ENCODE results near the gene ZAP70. TPM values are rescaled to one million over a fixed set of nuclear protein-coding genes. Genes with fewer than 3 reads are reported as not detected.

The ZAP70 gene
- total and polyA plus RNA-seq, 2 of the 13 experiments (the other 11 are each of a cell fraction or from before 2014, with no cell fraction given), result 0.51 to 4.0 TPM

- no TSS peak for BruUV-seq (replicated peaks)
- Histone ChIP-seq H3K9ac (ENCODE audit: insufficient read depth, low read depth, low read length) (no peak overlapping the region), H3K9me3 (ENCODE audit: low read length) (no peaks in the 10 kb centered on the region), H3K79me2 (ENCODE audit: insufficient read depth, low read length) (no peaks in the 10 kb centered on the region), H3K4me3 (replicated peaks in 1 of 3; ENCODE audit: insufficient read depth in 1 of 3, low read depth in 2 of 3, low read length in 3 of 3) (no peak overlapping the region), H2AFZ (ENCODE audit: low read length) (no peak overlapping the region), H3K27ac (ENCODE audit: extremely low read length, insufficient read depth, low read length) (no peak overlapping the region), H3K27me3 (ENCODE audit: control insufficient read depth in 1 of 2, insufficient read depth in 2 of 2, low read length in 2 of 2) (no peaks in the 10 kb centered on the region), H3K4me2 (ENCODE audit: low read depth, low read length) (no peak overlapping the region), H3K4me1 (ENCODE audit: insufficient read depth, low read length) (peaks cover 23% of the 10 kb centered on the region), H4K20me1 (ENCODE audit: insufficient read depth, low read length) (no peaks in the 10 kb centered on the region), H3K36me3 (replicated peaks in 1 of 2; ENCODE audit: control insufficient read depth in 1 of 2, insufficient read depth in 2 of 2, low read length in 2 of 2) (no peaks in the 10 kb centered on the region)
- intact Hi-C loops (cut with micrococcal nuclease; ENCODE audit: unreplicated experiment), result loop anchor here (5.0 kb wide), 1 partner anchor 45 kb away; no protein-coding TSS in a partner anchor
- no peak for ATAC-seq
- no peak for DNase-seq (ENCODE audit: low spot score)
- in situ Hi-C loops (cut with HindIII; ENCODE audit: extremely low pct_ligation_motif_present, low pct_unique_long_range_greater_than_20kb), result no loop called here
- CTCF ChIA-PET (ENCODE audit: low intra/inter-chr PET ratio, low total read pairs), result no interaction called here
- TF ChIP-seq ZNF414 (CRISPR knock-in tag; IDR thresholded peaks at IDR 0.05) (no peak), ZNF619 (CRISPR knock-in tag; IDR thresholded peaks at IDR 0.05) (no peak), NR2F6 (IDR thresholded peaks at IDR 0.05) (no peak), NR2F6 (CRISPR knock-in tag; IDR thresholded peaks at IDR 0.05) (no peak), ZNF224 (CRISPR knock-in tag; IDR thresholded peaks at IDR 0.05) (no peak), MTF1 (CRISPR knock-in tag; IDR thresholded peaks at IDR 0.05) (no peak), ZNF75D (CRISPR knock-in tag; IDR thresholded peaks at IDR 0.05; ENCODE audit: borderline replicate concordance) (no peak)
- FAIRE-seq, result no peak
- 84% methylated on average over 3 of the region's 3 CpGs for WGBS (ENCODE audit: low lambda C conversion rate)
- POLR2A ChIA-PET, result no interaction called here
Measured at GRCh38 chr2:97747285-97747684, 33.9 kb downstream of the ZAP70 start.

GRCh38 chr2:97747716-97748115, 34.3 kb downstream of the ZAP70 start:
- no peak overlapping the region for H3K9ac ChIP-seq (ENCODE audit: insufficient read depth, low read depth, low read length)
- no peaks in the 10 kb centered on the region for H3K79me2 ChIP-seq (ENCODE audit: insufficient read depth, low read length)
- FAIRE-seq, result no peak
- H3K4me3 ChIP-seq (replicated peaks in 1 of 3; ENCODE audit: insufficient read depth in 1 of 3, low read depth in 2 of 3, low read length in 3 of 3), result no peak overlapping the region
- DNase-seq (ENCODE audit: low spot score), result no peak
- no peaks in the 10 kb centered on the region for H4K20me1 ChIP-seq (ENCODE audit: insufficient read depth, low read length)
- H3K27ac ChIP-seq (ENCODE audit: extremely low read length, insufficient read depth, low read length), result no peak overlapping the region
- H3K4me2 ChIP-seq (ENCODE audit: low read depth, low read length), result no peak overlapping the region
- no TSS peak for BruUV-seq (replicated peaks)
- ChIA-PET CTCF (ENCODE audit: low intra/inter-chr PET ratio, low total read pairs) (interaction anchor here (0.7 to 1.7 kb wide), 3 partner anchors 38 to 157 kb away, joined by 4 to 12 read pairs (median 8); no protein-coding TSS in a partner anchor), POLR2A (no interaction called here)
- intact Hi-C loops (cut with micrococcal nuclease; ENCODE audit: unreplicated experiment), result loop anchor here (2.0 to 5.0 kb wide), 2 partner anchors 45 to 157 kb away; no protein-coding TSS in a partner anchor
- H3K4me1 ChIP-seq (ENCODE audit: insufficient read depth, low read length), result peaks cover 19% of the 10 kb centered on the region
- no peak overlapping the region for H2AFZ ChIP-seq (ENCODE audit: low read length)
- WGBS (ENCODE audit: low lambda C conversion rate), result 93% methylated on average over 4 of the region's 4 CpGs
- no peak for ATAC-seq
- in situ Hi-C loops (cut with HindIII; ENCODE audit: extremely low pct_ligation_motif_present, low pct_unique_long_range_greater_than_20kb), result no loop called here
- no peaks in the 10 kb centered on the region for H3K9me3 ChIP-seq (ENCODE audit: low read length)
- no peaks in the 10 kb centered on the region for H3K36me3 ChIP-seq (replicated peaks in 1 of 2; ENCODE audit: control insufficient read depth in 1 of 2, insufficient read depth in 2 of 2, low read length in 2 of 2)
- H3K27me3 ChIP-seq (ENCODE audit: control insufficient read depth in 1 of 2, insufficient read depth in 2 of 2, low read length in 2 of 2), result no peaks in the 10 kb centered on the region
- no peak for TF ChIP-seq IRF9 (CRISPR knock-in tag; IDR thresholded peaks at IDR 0.05; ENCODE audit: borderline replicate concordance)
- TF ChIP-seq ARID5B (CRISPR knock-in tag; IDR thresholded peaks at IDR 0.05), result no peak
- TF ChIP-seq ZNF337 (CRISPR knock-in tag; IDR thresholded peaks at IDR 0.05; ENCODE audit: borderline replicate concordance, low read depth), result no peak
- TF ChIP-seq KLF12 (CRISPR knock-in tag; IDR thresholded peaks at IDR 0.05; ENCODE audit: borderline replicate concordance), result no peak
